ENCODE measurements around the gene FOXQ1. TPM values are rescaled to one million over a fixed set of nuclear protein-coding genes. Genes with fewer than 3 reads are reported as not detected.

The FOXQ1 gene
- total RNA-seq, 1 donor from 2014 or later, result 12.3 TPM

DNA sequence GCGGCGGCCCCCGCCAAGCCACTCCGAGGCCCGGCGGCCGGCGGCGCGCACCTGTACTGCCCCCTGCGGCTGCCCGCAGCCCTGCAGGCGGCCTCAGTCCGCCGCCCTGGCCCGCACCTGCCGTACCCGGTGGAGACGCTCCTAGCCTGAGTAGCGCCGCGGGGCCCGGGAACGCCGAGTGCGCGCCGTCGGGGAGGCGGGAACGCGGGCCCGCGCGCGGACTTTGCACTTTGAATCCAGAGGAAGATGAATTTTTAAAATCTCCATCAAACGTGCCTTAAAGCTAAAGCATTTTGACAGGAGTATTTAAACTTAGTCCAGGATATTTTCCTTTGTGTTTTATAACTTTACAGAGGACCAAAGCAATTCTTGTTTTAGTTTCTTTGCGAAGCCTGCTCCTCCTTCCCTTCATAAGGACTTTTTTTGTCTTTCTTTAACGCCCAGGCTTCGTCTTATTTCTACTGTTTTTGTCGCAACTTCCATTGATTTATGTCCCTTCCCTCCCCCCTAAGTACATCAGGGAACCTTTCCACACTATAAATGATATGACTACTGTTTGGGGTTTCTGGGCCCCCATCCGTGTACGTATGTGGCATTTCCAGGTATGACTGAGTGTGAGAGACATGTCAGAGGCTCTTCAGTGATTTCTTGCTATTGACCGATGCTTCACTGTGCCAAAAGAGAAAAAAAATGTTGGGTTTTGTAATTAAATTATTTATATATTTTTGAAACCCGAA, 2.0 kb downstream of the FOXQ1 start:
- H3K27ac ChIP-seq, result peak overlapping the region; percentile 32
- peak; percentile 54 for TF ChIP-seq CTCF (IDR thresholded peaks at IDR 0.05)
- H3K36me3 ChIP-seq, result no peaks in the 10 kb centered on the region
- no peaks in the 10 kb centered on the region for H3K4me1 ChIP-seq
- peak; percentile 71 for ATAC-seq
- H3K4me3 ChIP-seq, result peak overlapping the region; percentile 58
- DNase-seq, result peak; percentile 86
- intact Hi-C loops (cut with DNase I), result loop anchor here (10.0 kb wide), 1 partner anchor 71 kb away; the partner anchor contains the start of gene FOXF2
- peaks cover 26% of the 10 kb centered on the region for H3K27me3 ChIP-seq
- H3K9me3 ChIP-seq, result no peaks in the 10 kb centered on the region

DNA sequence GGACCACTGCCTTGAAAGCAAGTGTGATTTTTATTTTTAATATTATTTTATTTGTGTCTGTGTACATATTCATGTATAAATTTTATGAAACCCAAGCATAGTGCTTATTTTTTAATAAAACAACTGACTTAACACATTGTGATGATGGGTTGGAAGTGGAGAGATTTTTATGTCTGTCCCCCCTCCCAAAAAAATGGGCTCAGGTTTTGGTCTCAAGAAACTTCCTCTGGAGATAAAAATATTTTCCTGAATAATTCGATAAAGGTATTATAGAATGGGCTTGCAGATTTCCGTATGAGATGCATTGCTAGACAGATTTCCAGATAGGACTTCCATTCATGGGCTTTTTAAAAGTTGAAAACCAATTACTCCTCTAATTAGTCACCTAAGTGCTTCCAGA, 2.7 kb downstream of the FOXQ1 start:
- DNase-seq, result no peak
- peak overlapping the region; percentile 58 for H3K4me3 ChIP-seq
- no peaks in the 10 kb centered on the region for H3K4me1 ChIP-seq
- peaks cover 26% of the 10 kb centered on the region for H3K27me3 ChIP-seq
- no peak for TF ChIP-seq CTCF (IDR thresholded peaks at IDR 0.05)
- intact Hi-C loops (cut with DNase I), result loop anchor here (10.0 kb wide), 1 partner anchor 70 kb away; the partner anchor contains the start of gene FOXF2
- no peaks in the 10 kb centered on the region for H3K9me3 ChIP-seq
- no peaks in the 10 kb centered on the region for H3K36me3 ChIP-seq
- no peak for ATAC-seq
- H3K27ac ChIP-seq, result no peak overlapping the region

GRCh38 chr6:1315201-1315559, 3.3 kb downstream of the FOXQ1 start:
- Histone ChIP-seq H3K4me3 (peak overlapping the region; percentile 58), H3K27me3 (peaks cover 26% of the 10 kb centered on the region)
- no peak for TF ChIP-seq CTCF (IDR thresholded peaks at IDR 0.05)

GRCh38 chr6:1315560-1316386, 3.9 kb downstream of the FOXQ1 start:
- peaks cover 24% of the 10 kb centered on the region for H3K27me3 ChIP-seq
- no peak for TF ChIP-seq CTCF (IDR thresholded peaks at IDR 0.05)
- no peaks in the 10 kb centered on the region for H3K9me3 ChIP-seq
- H3K4me3 ChIP-seq, result peak overlapping the region; percentile 59
- no peak overlapping the region for H3K27ac ChIP-seq
- ATAC-seq (no peak), DNase-seq (no peak)
- H3K4me1 ChIP-seq, result no peaks in the 10 kb centered on the region
- H3K36me3 ChIP-seq, result no peaks in the 10 kb centered on the region
- intact Hi-C loops (cut with DNase I), result loop anchor here (10.0 kb wide), 1 partner anchor 69 kb away; the partner anchor contains the start of gene FOXF2

More at GRCh38 chr6:1315201-1315559, 3.3 kb downstream of the FOXQ1 start:
- no peaks in the 10 kb centered on the region for H3K36me3 ChIP-seq
- intact Hi-C loops (cut with DNase I), result loop anchor here (10.0 kb wide), 1 partner anchor 70 kb away; the partner anchor contains the start of gene FOXF2
- ATAC-seq, result no peak
- no peaks in the 10 kb centered on the region for H3K9me3 ChIP-seq
- H3K4me1 ChIP-seq, result no peaks in the 10 kb centered on the region
- no peak overlapping the region for H3K27ac ChIP-seq
- DNase-seq, result no peak

- no peaks in the 10 kb centered on the region for H3K36me3 ChIP-seq
- H3K27ac ChIP-seq, result peak overlapping the region; percentile 75
- H3K4me3 ChIP-seq, result peak overlapping the region; percentile 59
- TF ChIP-seq CTCF (IDR thresholded peaks at IDR 0.05), result no peak
- peaks cover 5% of the 10 kb centered on the region for H3K4me1 ChIP-seq
- intact Hi-C loops (cut with DNase I), result loop anchor here (10.0 kb wide), 1 partner anchor 68 kb away; the partner anchor contains the start of gene FOXF2
- DNase-seq, result peak; percentile 71
- ATAC-seq, result no peak
- H3K27me3 ChIP-seq, result peaks cover 17% of the 10 kb centered on the region
- no peaks in the 10 kb centered on the region for H3K9me3 ChIP-seq
These were observed 4.6 kb downstream of the FOXQ1 start for GRCh38 chr6:1316489-1316971.

Measured in upper lobe of right lung (tissue), 1 donor.